T-cell (primary cell): Measurements from ENCODE around the gene DNAAF5. TPM values are rescaled to one million over a fixed set of nuclear protein-coding genes. Genes with fewer than 3 reads are reported as not detected.

Source experiments
- ATAC-seq, 4 experiments: fragments of 200-7000 bp in 3 of 4; fragments of 150-1000 bp in 1 of 4; cut with Tn5 transposase; replicated peaks in 1 of 4; 1 replicate in 3 of 4; 2 replicates in 1 of 4; pipeline ENCODE4 v1.10.0; 2021; ENCODE audit warnings: moderate library complexity in 3 of 4, mild to moderate bottlenecking in 2 of 4, moderate number of reproducible peaks in 1 of 4
- CTCF ChIA-PET, 2 donors: fragments of 300-600 bp; sonication (Branson Sonifier 250); formaldehyde crosslinking; loops; one replicate each; lab custom pipeline; 2022; ENCODE audit warnings: antibody characterized with exemption in 2 of 2; lab: Charles Lee
- POLR2A ChIA-PET, 2 donors: fragments of 300-600 bp; sonication (Branson Sonifier 250); formaldehyde crosslinking; loops; one replicate each; lab custom pipeline; 2022; ENCODE audit warnings: antibody characterized with exemption in 2 of 2; lab: Charles Lee
- DNase-seq, 35 experiments: peaks; one replicate each; pipeline versions ENCODE4 v3.0.0 to v3.0.0-alpha.2; 2013 to 2023
- H3K27ac ChIP-seq: one replicate; pipeline ENCODE4 v1.5.1; 2013; ENCODE audit warnings: low read length
- H3K27me3 ChIP-seq, 2 experiments: replicated peaks in 1 of 2; 1 replicate in 1 of 2; 2 replicates in 1 of 2; pipeline versions ENCODE4 v1.6.1 to v1.7.0; 2013; ENCODE audit warnings: low read length in 1 of 2, mixed read lengths in 1 of 2; ENCODE audit not compliant: control insufficient read depth in 2 of 2, insufficient read depth in 2 of 2; ENCODE audit errors: extremely low read depth in 1 of 2
- H3K36me3 ChIP-seq, 2 donors: 1 replicate in 1 of 2; 2 replicates in 1 of 2; pipeline versions ENCODE4 v1.6.1 to v1.7.0; 2013; ENCODE audit warnings: low read length in 1 of 2; ENCODE audit not compliant: control insufficient read depth in 2 of 2, insufficient read depth in 1 of 2; ENCODE audit errors: extremely low read depth in 1 of 2
- H3K4me1 ChIP-seq, 2 experiments: 1 replicate in 1 of 2; 2 replicates in 1 of 2; pipeline versions ENCODE4 v1.6.1 to v1.7.0; 2013; ENCODE audit warnings: low read length in 2 of 2, mixed read lengths in 1 of 2; ENCODE audit not compliant: insufficient read depth in 2 of 2, control insufficient read depth in 1 of 2; ENCODE audit errors: extremely low read depth in 1 of 2
- H3K4me3 ChIP-seq, 2 donors: 1 replicate in 1 of 2; 2 replicates in 1 of 2; pipeline versions ENCODE4 v1.5.1 to v1.7.0; 2013; ENCODE audit warnings: mild to moderate bottlenecking in 2 of 2, low read length in 1 of 2, moderate library complexity in 1 of 2; ENCODE audit not compliant: control insufficient read depth in 1 of 2; ENCODE audit errors: extremely low read depth in 1 of 2
- H3K9me3 ChIP-seq: 2 replicates; pipeline ENCODE4 v1.7.0; 2013
- H3K27ac Mint-ChIP-seq, 2 donors: one replicate each; pipeline ENCODE4 v1.8.0; 2020 to 2021; ENCODE audit warnings: mild to moderate bottlenecking in 2 of 2, mixed read lengths in 2 of 2
- H3K27me3 Mint-ChIP-seq, 2 donors: one replicate each; pipeline ENCODE4 v1.8.0; 2021 to 2022; ENCODE audit warnings: mixed read lengths in 2 of 2
- H3K36me3 Mint-ChIP-seq: one replicate; pipeline ENCODE4 v1.8.0; 2021; ENCODE audit warnings: mixed read lengths
- H3K4me1 Mint-ChIP-seq, 3 donors: one replicate each; pipeline ENCODE4 v1.8.0; 2020 to 2022; ENCODE audit warnings: mixed read lengths in 3 of 3, mild to moderate bottlenecking in 1 of 3
- H3K4me3 Mint-ChIP-seq, 3 donors: one replicate each; pipeline ENCODE4 v1.8.0; 2020 to 2022; ENCODE audit warnings: mild to moderate bottlenecking in 3 of 3, mixed read lengths in 3 of 3, moderate library complexity in 3 of 3
- H3K9me3 Mint-ChIP-seq, 3 donors: one replicate each; pipeline ENCODE4 v1.8.0; 2020 to 2022; ENCODE audit warnings: mixed read lengths in 3 of 3
- WGBS: methylation state at CpG from one replicate; pipeline ENCODE4 v1.1.5; 2013; ENCODE audit warnings: missing lambda C conversion rate; ENCODE audit not compliant: insufficient coverage; 5-methylcytosine and 5-hydroxymethylcytosine counted together
- total RNA-seq, 35 experiments: library from RNA in 6 of 35; stranded (reverse) in 6 of 35; fragments of 120-200 nt in 1 of 35; gene quantifications; one replicate each; pipeline versions ENCODE4 v1.2.1 to v1.2.4 and lab custom pipeline; 2013 to 2026

DNAAF5 gene
- total RNA-seq, 5 donors from 2014 or later (not counting 1 experiment from before 2014, with no cell fraction given): 12.8 to 21.4 (median 17.1) TPM

DNA sequence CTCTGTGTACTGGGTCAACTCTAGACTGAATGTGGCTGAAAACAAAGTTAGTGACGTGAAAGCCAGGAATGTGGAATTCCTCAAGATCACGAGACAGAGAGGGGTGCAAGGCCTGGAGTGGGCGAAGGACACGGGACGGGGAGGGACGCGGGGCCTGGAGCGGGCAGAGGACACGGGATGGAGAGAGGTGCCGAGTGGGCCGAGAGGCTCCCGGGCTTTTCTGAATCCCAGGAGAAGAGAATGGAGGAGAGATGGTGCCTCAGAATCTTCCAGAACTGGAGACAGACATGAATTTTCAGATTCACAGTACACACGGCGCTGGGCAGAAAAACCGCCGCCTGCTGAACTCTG, 51.2 kb downstream of the DNAAF5 start:
- ChIA-PET CTCF (no interaction called here), POLR2A (no interaction called here)
- H3K36me3 ChIP-seq: peaks cover 21 to 24% of the 10 kb centered on the region in 2 donors
- H3K27me3 Mint-ChIP-seq: no peaks in the 10 kb centered on the region
- DNase-seq (no peak), ATAC-seq (no peak)
- H3K9me3 ChIP-seq: no peaks in the 10 kb centered on the region
- H3K27ac ChIP-seq: no peak overlapping the region
- H3K27ac Mint-ChIP-seq: no peak overlapping the region
- H3K27me3 ChIP-seq: no peaks in the 10 kb centered on the region
- no peaks in the 10 kb centered on the region for H3K4me1 ChIP-seq
- H3K4me3 Mint-ChIP-seq: no peak overlapping the region
- 96% methylated on average over 13 of the region's 16 CpGs for WGBS
- no peaks in the 10 kb centered on the region for H3K4me1 Mint-ChIP-seq
- no peak overlapping the region for H3K4me3 ChIP-seq
- peaks cover 27% of the 10 kb centered on the region for H3K36me3 Mint-ChIP-seq
- H3K9me3 Mint-ChIP-seq: no peaks in the 10 kb centered on the region

DNA sequence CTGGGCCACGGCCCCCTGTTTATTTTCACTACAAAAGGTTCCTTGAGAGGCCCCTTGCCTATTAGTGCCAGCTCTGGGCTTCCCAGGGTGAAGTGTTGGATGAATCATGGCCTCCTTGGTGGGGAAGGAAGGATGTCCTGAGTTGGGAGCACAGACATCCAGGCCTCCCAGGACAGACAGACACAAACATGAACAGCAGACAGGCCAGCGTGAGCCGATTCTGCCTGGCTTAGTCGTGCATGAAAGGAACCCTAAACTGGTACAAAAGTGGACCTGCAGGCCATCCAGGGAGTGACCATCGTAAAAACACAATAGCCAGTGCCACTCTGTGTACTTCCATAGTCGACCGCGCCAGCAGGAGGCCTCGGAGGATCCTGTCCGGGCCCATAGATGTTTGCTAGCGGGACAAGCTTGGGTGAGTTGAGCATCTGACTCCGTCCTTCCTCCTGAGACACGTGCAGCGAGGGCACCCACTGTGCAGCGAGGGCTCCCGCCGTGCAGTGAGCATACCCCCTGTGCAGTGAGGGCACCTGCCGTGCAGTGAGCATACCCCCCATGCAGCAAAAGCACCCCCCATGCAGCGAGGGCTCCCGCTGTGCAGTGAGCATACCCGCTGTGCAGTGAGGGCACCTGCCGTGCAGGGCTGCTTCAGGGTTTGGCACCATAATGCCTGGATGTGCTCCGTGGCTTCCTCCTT, 51.9 kb downstream of the DNAAF5 start:
- WGBS: 95% methylated on average over 20 of the region's 23 CpGs
- ATAC-seq (no peak), DNase-seq (no peak)
- Histone ChIP-seq H3K36me3 (peaks cover 21 to 25% of the 10 kb centered on the region in 2 donors), H3K27me3 (no peaks in the 10 kb centered on the region), H3K4me3 (no peak overlapping the region), H3K4me1 (no peaks in the 10 kb centered on the region), H3K27ac (no peak overlapping the region), H3K9me3 (no peaks in the 10 kb centered on the region)
- CTCF ChIA-PET: no interaction called here
- Mint-ChIP-seq H3K9me3 (no peaks in the 10 kb centered on the region), H3K27me3 (no peaks in the 10 kb centered on the region), H3K36me3 (peaks cover 33% of the 10 kb centered on the region), H3K4me1 (no peaks in the 10 kb centered on the region), H3K27ac (no peak overlapping the region), H3K4me3 (no peak overlapping the region)
- POLR2A ChIA-PET: no interaction called here

DNA sequence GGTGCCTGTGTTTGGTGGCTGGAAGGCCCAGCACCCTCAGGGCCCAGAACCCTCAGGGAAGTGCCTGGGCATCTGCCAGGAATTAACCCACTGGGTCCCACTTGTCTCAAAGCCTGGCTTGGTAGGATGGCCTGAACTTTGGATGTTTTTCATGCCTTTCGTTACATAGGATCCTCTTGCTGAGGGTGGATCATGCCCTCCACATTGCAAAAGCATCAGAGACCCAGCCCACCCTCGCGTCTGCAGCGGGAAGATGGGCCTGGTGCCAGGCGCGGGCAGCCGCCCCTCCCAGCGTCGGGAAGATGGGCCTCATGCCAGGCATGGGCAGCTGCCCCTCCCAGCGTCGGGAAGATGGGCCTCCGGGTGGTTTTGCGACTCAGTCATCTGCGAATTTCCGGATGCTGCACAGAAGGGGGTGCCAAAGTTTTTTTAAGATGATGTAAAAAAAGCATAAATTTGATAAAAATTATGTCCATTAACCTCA, 52.5 kb downstream of the DNAAF5 start:
- Mint-ChIP-seq H3K4me1 (no peaks in the 10 kb centered on the region), H3K27me3 (no peaks in the 10 kb centered on the region), H3K9me3 (no peaks in the 10 kb centered on the region), H3K27ac (no peak overlapping the region), H3K4me3 (no peak overlapping the region), H3K36me3 (peaks cover 36% of the 10 kb centered on the region)
- DNase-seq (no peak), ATAC-seq (no peak)
- Histone ChIP-seq H3K9me3 (no peaks in the 10 kb centered on the region), H3K27me3 (no peaks in the 10 kb centered on the region), H3K36me3 (peaks cover 21 to 27% of the 10 kb centered on the region in 2 donors), H3K27ac (no peak overlapping the region), H3K4me3 (no peak overlapping the region), H3K4me1 (no peaks in the 10 kb centered on the region)
- POLR2A ChIA-PET: no interaction called here
- WGBS: 96% methylated on average over 9 of the region's 15 CpGs
- CTCF ChIA-PET: no interaction called here

DNA sequence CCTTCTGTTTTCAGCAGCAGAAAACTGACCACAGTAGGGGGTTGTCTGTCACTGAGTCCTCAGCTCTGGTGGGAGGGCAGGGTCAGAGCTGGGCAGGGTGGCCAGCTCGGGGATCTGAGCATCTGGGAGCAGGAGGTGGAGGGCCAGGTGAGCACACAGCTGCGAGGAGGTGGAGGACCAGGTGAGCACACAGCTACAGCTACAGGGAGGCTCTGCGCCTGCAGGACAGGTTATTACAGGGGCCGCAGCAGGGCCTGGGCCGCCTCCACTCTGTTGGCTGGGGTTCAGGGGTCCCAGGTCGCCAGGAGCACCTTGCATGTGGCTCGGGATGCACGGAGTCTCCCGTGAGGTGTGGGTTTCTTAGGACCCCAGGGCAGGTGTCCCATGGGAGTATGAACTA, 53.0 kb downstream of the DNAAF5 start:
- DNase-seq (no peak), ATAC-seq (no peak)
- ChIA-PET CTCF (no interaction called here), POLR2A (no interaction called here)
- H3K27me3 Mint-ChIP-seq: no peaks in the 10 kb centered on the region
- H3K4me1 Mint-ChIP-seq: no peaks in the 10 kb centered on the region
- H3K9me3 Mint-ChIP-seq: no peaks in the 10 kb centered on the region
- no peak overlapping the region for H3K4me3 ChIP-seq
- H3K27ac Mint-ChIP-seq: no peak overlapping the region
- peaks cover 21 to 27% of the 10 kb centered on the region in 2 donors for H3K36me3 ChIP-seq
- peaks cover 39% of the 10 kb centered on the region for H3K36me3 Mint-ChIP-seq
- H3K27ac ChIP-seq: no peak overlapping the region
- H3K4me3 Mint-ChIP-seq: no peak overlapping the region
- no peaks in the 10 kb centered on the region for H3K4me1 ChIP-seq
- H3K9me3 ChIP-seq: no peaks in the 10 kb centered on the region
- H3K27me3 ChIP-seq: no peaks in the 10 kb centered on the region
- WGBS: 88% methylated on average over 8 of the region's 9 CpGs

DNA sequence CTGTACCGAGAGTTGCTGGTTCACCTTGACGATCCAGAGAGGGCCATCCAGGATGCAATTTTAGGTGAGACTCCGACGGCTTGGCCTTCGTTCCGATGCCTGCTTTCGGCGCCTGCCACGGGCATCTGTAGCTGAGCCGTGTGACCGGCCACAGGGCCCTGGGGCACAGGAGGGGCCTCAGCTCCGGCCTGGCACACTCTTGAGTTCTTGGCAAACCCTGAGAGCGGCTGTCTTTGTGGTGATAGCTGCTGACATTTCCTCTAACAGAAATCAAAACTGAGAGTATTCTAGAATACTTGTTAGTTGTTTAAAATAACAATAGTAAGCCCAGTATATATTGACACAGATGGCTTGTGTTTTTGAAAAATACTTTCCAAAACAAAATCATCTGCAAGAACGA, 53.6 kb downstream of the DNAAF5 start:
- Histone ChIP-seq H3K36me3 (peaks cover 25 to 26% of the 10 kb centered on the region in 2 donors), H3K27me3 (no peaks in the 10 kb centered on the region), H3K4me1 (no peaks in the 10 kb centered on the region), H3K27ac (no peak overlapping the region), H3K4me3 (no peak overlapping the region), H3K9me3 (no peaks in the 10 kb centered on the region)
- CTCF ChIA-PET: no interaction called here
- H3K36me3 Mint-ChIP-seq: peaks cover 45% of the 10 kb centered on the region
- no peak overlapping the region for H3K4me3 Mint-ChIP-seq
- no peaks in the 10 kb centered on the region for H3K27me3 Mint-ChIP-seq
- ATAC-seq: no peak
- H3K27ac Mint-ChIP-seq: no peak overlapping the region
- WGBS: over 99% methylated on average over 11 of the region's 14 CpGs
- POLR2A ChIA-PET: no interaction called here
- peaks cover 0 to 2% (median 0%) of the 10 kb centered on the region in 3 donors for H3K4me1 Mint-ChIP-seq
- H3K9me3 Mint-ChIP-seq: no peaks in the 10 kb centered on the region
- no peak for DNase-seq

DNA sequence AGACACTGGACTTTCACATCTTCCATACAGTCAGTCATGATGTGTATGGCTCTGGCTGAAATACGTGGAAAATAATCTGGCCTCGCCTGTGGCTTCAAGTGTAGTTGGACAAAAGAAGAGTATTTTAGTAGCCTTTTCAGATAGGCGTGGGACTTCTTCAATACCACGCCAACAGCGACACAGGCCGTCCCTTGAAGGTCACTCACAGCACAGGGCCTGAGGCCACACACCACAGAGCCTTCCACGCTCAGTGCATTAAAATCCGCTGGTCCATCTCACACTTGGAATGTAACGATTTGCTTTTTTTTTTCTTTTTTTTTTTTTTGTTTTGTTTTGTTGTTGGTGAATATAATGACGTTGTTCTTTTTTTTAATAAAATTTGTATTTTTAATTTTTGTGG, 54.0 kb downstream of the DNAAF5 start:
- Mint-ChIP-seq H3K4me1 (peaks cover 0 to 3% (median 0%) of the 10 kb centered on the region in 3 donors), H3K4me3 (no peak overlapping the region), H3K36me3 (peaks cover 44% of the 10 kb centered on the region), H3K27me3 (no peaks in the 10 kb centered on the region), H3K9me3 (no peaks in the 10 kb centered on the region), H3K27ac (no peak overlapping the region)
- ChIA-PET POLR2A (no interaction called here), CTCF (no interaction called here)
- Histone ChIP-seq H3K27me3 (no peaks in the 10 kb centered on the region), H3K9me3 (no peaks in the 10 kb centered on the region), H3K4me3 (no peak overlapping the region), H3K27ac (no peak overlapping the region), H3K4me1 (no peaks in the 10 kb centered on the region), H3K36me3 (peaks cover 23 to 28% of the 10 kb centered on the region in 2 donors)
- no peak for ATAC-seq
- 95% methylated on average over 4 of the region's 10 CpGs for WGBS
- no peak for DNase-seq
